Right ventricle myocardium superior (tissue), 1 donor: ENCODE data around the gene LRBA. TPM values are rescaled to one million over a fixed set of nuclear protein-coding genes. Genes with fewer than 3 reads are reported as not detected.
A peak's percentile ranks its signal among the peaks of the same experiment; 100 is the strongest.
"Not testable (repeated sequence)": the region's sequence is repeated elsewhere in the genome, so short reads cannot be mapped to it uniquely, and the experiment has no call there.

Experiments used
- ATAC-seq: fragments of 200-7000 bp; cut with Tn5 transposase; one replicate; pipeline ENCODE4 v1.9.1; 2020; ENCODE audit warnings: mild to moderate bottlenecking; ENCODE audit not compliant: poor library complexity
- DNase-seq: peaks from one replicate; pipeline ENCODE4 v3.0.0-alpha.2; 2020
- intact Hi-C: fragments of 100-400 bp; cut with DNase I; formaldehyde crosslinking; loops from one replicate; pipeline ENCODE4 v1.11.2; 2022
- total RNA-seq: library from RNA; stranded (reverse); fragmentation: NEBNext Ultra II Directional; extraction: Animal tissue kit (Norgen Biotek cat#: 25700); gene quantifications from one replicate; pipeline ENCODE4 v1.2.1, GENCODE V29; 2021
- donor health status: DM: no; HTN: yes; CAD: no; lungs with severe emphysema.

Gene LRBA
- total RNA-seq, 1 donor from 2014 or later = 17.9 TPM

- ATAC-seq (no peak), DNase-seq (no peak)
- intact Hi-C loops = no loop called here
Measured at GRCh38 chr4:150983851-150984250, 31.2 kb downstream of the LRBA start.

- no peak for ATAC-seq
- DNase-seq = no peak
- intact Hi-C loops = no loop called here
Measured at GRCh38 chr4:150982557-150983233, 32.4 kb downstream of the LRBA start.

GRCh38 chr4:150978738-150979575, 36.1 kb downstream of the LRBA start:
- no peak for DNase-seq
- intact Hi-C loops = no loop called here
- no peak for ATAC-seq

GRCh38 chr4:150976478-150977118, 38.5 kb downstream of the LRBA start:
- intact Hi-C loops = no loop called here
- ATAC-seq (peak; percentile 12), DNase-seq (no peak)

GRCh38 chr4:150974750-150975149, 40.3 kb downstream of the LRBA start:
- intact Hi-C loops = no loop called here
- ATAC-seq = no peak

GRCh38 chr4:150974252-150974640, 40.8 kb downstream of the LRBA start:
- no peak for DNase-seq
- intact Hi-C loops = no loop called here
- ATAC-seq = no peak

More at GRCh38 chr4:150974750-150975149, 40.3 kb downstream of the LRBA start:
- DNase-seq = no peak

GRCh38 chr4:150973626-150974251, 41.3 kb downstream of the LRBA start:
- DNase-seq = no peak
- no peak for ATAC-seq
- intact Hi-C loops = no loop called here

- DNase-seq = no peak
- no peak for ATAC-seq
- intact Hi-C loops = no loop called here
Measured at GRCh38 chr4:150972592-150972991, 42.5 kb downstream of the LRBA start.

- intact Hi-C loops = no loop called here
- ATAC-seq = no peak
Measured at GRCh38 chr4:150971901-150972300, 43.2 kb downstream of the LRBA start.

GRCh38 chr4:150970685-150971151, 44.4 kb downstream of the LRBA start:
- intact Hi-C loops = no loop called here
- DNase-seq (no peak), ATAC-seq (no peak)

More at GRCh38 chr4:150971901-150972300, 43.2 kb downstream of the LRBA start:
- no peak for DNase-seq

- ATAC-seq = no peak
- DNase-seq = no peak
- intact Hi-C loops = no loop called here
Measured at GRCh38 chr4:150964754-150965153, 50.3 kb downstream of the LRBA start.

- DNase-seq, ATAC-seq, intact Hi-C loops: not testable (repeated sequence)
Measured at GRCh38 chr4:150963602-150964345, 51.3 kb downstream of the LRBA start.

GRCh38 chr4:150962245-150962644, 52.8 kb downstream of the LRBA start:
- intact Hi-C loops = no loop called here
- DNase-seq (no peak), ATAC-seq (no peak)

GRCh38 chr4:150961566-150961965, 53.5 kb downstream of the LRBA start:
- no peak for DNase-seq
- intact Hi-C loops = no loop called here
- no peak for ATAC-seq

GRCh38 chr4:150960818-150961217, 54.3 kb downstream of the LRBA start:
- DNase-seq = no peak
- ATAC-seq = peak; percentile 57
- intact Hi-C loops = no loop called here

- DNase-seq (no peak), ATAC-seq (peak; percentile 64)
- intact Hi-C loops = no loop called here
Measured at GRCh38 chr4:150960079-150960478, 55.0 kb downstream of the LRBA start.

GRCh38 chr4:150957981-150958380, 57.1 kb downstream of the LRBA start:
- ATAC-seq, DNase-seq, intact Hi-C loops: not testable (repeated sequence)

GRCh38 chr4:150957095-150957494, 58.0 kb downstream of the LRBA start:
- ATAC-seq, DNase-seq, intact Hi-C loops: not testable (repeated sequence)
